Measurements from ENCODE around the gene SULT1C4. TPM values are rescaled to one million over a fixed set of nuclear protein-coding genes. Genes with fewer than 3 reads are reported as not detected.

SULT1C4 gene
- total RNA-seq, 1 experiment from 2014 or later, result 0.96 TPM

- H3K36me3 Mint-ChIP-seq (ENCODE audit: insufficient read depth in 1 of 3, low read depth in 3 of 3), result no peaks in the 10 kb centered on the region
- no peak overlapping the region for H3K27ac Mint-ChIP-seq
- Histone ChIP-seq H3K18ac (ENCODE audit: insufficient read length, low read depth, low read length) (no peak overlapping the region), H4K8ac (replicated peaks; ENCODE audit: insufficient read length, low read depth, low read length) (no peak overlapping the region), H3K4ac (ENCODE audit: low read depth, low read length) (no peak overlapping the region), H4K20me1 (ENCODE audit: control insufficient read depth, insufficient read depth, insufficient read length) (no peaks in the 10 kb centered on the region), H2BK5ac (ENCODE audit: insufficient read length, low read length) (no peak overlapping the region), H3K9me3 (ENCODE audit: control insufficient read depth, low read depth, low read length) (no peaks in the 10 kb centered on the region), H3K79me1 (ENCODE audit: insufficient read depth, low read depth, low read length, poor library complexity, severe bottlenecking) (no peaks in the 10 kb centered on the region), H3K9ac (ENCODE audit: extremely low read depth, insufficient read length, low read length) (no peak overlapping the region), H4K91ac (ENCODE audit: insufficient read length, low read depth, low read length) (no peak overlapping the region), H3K27ac (ENCODE audit: insufficient read length, low read depth, low read length) (no peak overlapping the region), H3K23ac (ENCODE audit: insufficient read length, low read depth, low read length) (no peak overlapping the region), H3K14ac (ENCODE audit: insufficient read depth, low read length) (no peak overlapping the region), H3K79me2 (ENCODE audit: insufficient read depth, low read length) (no peaks in the 10 kb centered on the region), H2BK120ac (ENCODE audit: low read depth, low read length, poor library complexity, severe bottlenecking) (no peak overlapping the region), H4K5ac (ENCODE audit: insufficient read length, low read depth, low read length) (no peak overlapping the region), H3K4me1 (ENCODE audit: insufficient read depth, low read length) (peaks cover 2% of the 10 kb centered on the region; the same call in 1 of the 2 replicates), H3T11ph (ENCODE audit: low read length) (no peak overlapping the region), H2BK12ac (ENCODE audit: insufficient read length, low read depth, low read length) (no peak overlapping the region), H3K27me3 (ENCODE audit: insufficient read depth, low read length) (no peaks in the 10 kb centered on the region), H2BK15ac (ENCODE audit: low read depth, low read length) (no peak overlapping the region), H3K56ac (ENCODE audit: insufficient read length, low read depth, low read length) (no peak overlapping the region), H2BK20ac (ENCODE audit: low read depth, low read length, poor library complexity, severe bottlenecking) (no peak overlapping the region), H3K4me2 (ENCODE audit: insufficient read depth, insufficient read length, low read length) (no peak overlapping the region), H3K23me2 (ENCODE audit: insufficient read length, low read depth, low read length, poor library complexity, severe bottlenecking) (no peaks in the 10 kb centered on the region), H2AK5ac (ENCODE audit: insufficient read length, low read length) (no peak overlapping the region), H2AFZ (ENCODE audit: low read length) (no peak overlapping the region)
- DNase-seq, result no peak
- H3K27me3 Mint-ChIP-seq (ENCODE audit: low read depth), result no peaks in the 10 kb centered on the region
- H3K9me3 Mint-ChIP-seq, result no peaks in the 10 kb centered on the region
- peaks cover 0 to 8% of the 10 kb centered on the region in 2 experiments; a peak in 1 of 4 replicates for H3K4me1 Mint-ChIP-seq
- TF ChIP-seq CTCF (conservative IDR thresholded peaks at IDR 0.05), result no peak
- no peak overlapping the region for H3K4me3 Mint-ChIP-seq
Observed at GRCh38 chr2:108351889-108352288, 25.9 kb upstream of the SULT1C4 start.

Data from H9 (cell line).